Middle frontal gyrus (tissue), 1 donor: ENCODE data around the gene FALEC.
"Not testable (repeated sequence)": the region's sequence is repeated elsewhere in the genome, so short reads cannot be mapped to it uniquely, and the experiment has no call there.

Experiments used
- DNase-seq: peaks from one replicate; pipeline ENCODE4 v3.0.0-alpha.2; 2015; ENCODE audit warnings: low spot score; ENCODE audit errors: extremely low spot score

FALEC gene

GRCh38 chr1:150574260-150575071 is 58.9 kb downstream of the FALEC start:
- DNase-seq, result no peak

GRCh38 chr1:150575072-150575489 is 59.5 kb downstream of the FALEC start:
- no peak for DNase-seq

GRCh38 chr1:150575518-150576366 is 60.2 kb downstream of the FALEC start:
- no peak for DNase-seq

- DNase-seq, result no peak
Observed at GRCh38 chr1:150576367-150576711, 60.8 kb downstream of the FALEC start.

- no peak for DNase-seq
Observed at GRCh38 chr1:150576794-150577556, 61.4 kb downstream of the FALEC start.

GRCh38 chr1:150577557-150578271 is 62.2 kb downstream of the FALEC start:
- DNase-seq, result no peak

- no peak for DNase-seq
Observed at GRCh38 chr1:150578272-150579109, 62.9 kb downstream of the FALEC start.

GRCh38 chr1:150579110-150579944 is 63.8 kb downstream of the FALEC start, which contains the start of gene MCL1:
Gene MCL1 (minus strand): TSS chr1:150579610. CDS start chr1:150579530, 80 bp downstream.
- DNase-seq, result peak; percentile 89

- no peak for DNase-seq
Observed at GRCh38 chr1:150579945-150580642, 64.5 kb downstream of the FALEC start.

- DNase-seq, result not testable (repeated sequence)
Observed at GRCh38 chr1:150580966-150581365, 65.4 kb downstream of the FALEC start.

- not testable (repeated sequence) for DNase-seq
Observed at GRCh38 chr1:150581437-150581836, 65.9 kb downstream of the FALEC start.

- not testable (repeated sequence) for DNase-seq
Observed at GRCh38 chr1:150581962-150582361, 66.4 kb downstream of the FALEC start.

- DNase-seq, result no peak
Observed at GRCh38 chr1:150582371-150582770, 66.8 kb downstream of the FALEC start.
